Hepatocyte (in vitro differentiated cells): ENCODE results near the gene DNAJB12. TPM values are rescaled to one million over a fixed set of nuclear protein-coding genes. Genes with fewer than 3 reads are reported as not detected.

ENCODE experiments used
- DNase-seq: peaks from one replicate; pipeline ENCODE4 v3.0.0-alpha.2; 2016; ENCODE audit warnings: low spot score
- H2AFZ ChIP-seq: fragments of 200-600 bp; sonication (generic); 2 replicates; pipeline ENCODE4 v1.6.0; 2016; ENCODE audit warnings: antibody characterized with exemption, mild to moderate bottlenecking
- H3K27ac ChIP-seq: fragments of 200-600 bp; sonication (generic); 2 replicates; pipeline ENCODE4 v1.5.1; 2016; ENCODE audit warnings: mild to moderate bottlenecking
- H3K27me3 ChIP-seq: fragments of 200-600 bp; sonication (generic); 2 replicates; pipeline ENCODE4 v1.6.1; 2016
- H3K36me3 ChIP-seq: fragments of 200-600 bp; sonication (generic); replicated peaks from 2 replicates; pipeline ENCODE4 v1.5.1; 2016; ENCODE audit warnings: low read depth; ENCODE audit not compliant: insufficient read depth
- H3K4me1 ChIP-seq: fragments of 200-600 bp; sonication (generic); 2 replicates; pipeline ENCODE4 v1.5.1; 2016; ENCODE audit warnings: mild to moderate bottlenecking, moderate library complexity; ENCODE audit not compliant: insufficient read depth
- H3K4me2 ChIP-seq: fragments of 200-600 bp; sonication (generic); 2 replicates; pipeline ENCODE4 v1.6.0; 2016
- H3K4me3 ChIP-seq: fragments of 200-600 bp; sonication (generic); 2 replicates; pipeline ENCODE4 v1.5.1; 2016; ENCODE audit warnings: mild to moderate bottlenecking
- H3K79me2 ChIP-seq: fragments of 200-600 bp; sonication (generic); 2 replicates; pipeline ENCODE4 v1.6.0; 2017; ENCODE audit warnings: mild to moderate bottlenecking
- H3K9me2 ChIP-seq: fragments of 200-600 bp; sonication (generic); replicated peaks from 2 replicates; pipeline ENCODE4 v1.6.0; 2017; ENCODE audit warnings: mild to moderate bottlenecking; ENCODE audit not compliant: insufficient read depth
- H3K9me3 ChIP-seq: fragments of 200-600 bp; sonication (generic); 2 replicates; pipeline ENCODE4 v1.5.1; 2016; ENCODE audit warnings: low read depth, mild to moderate bottlenecking
- H4K20me1 ChIP-seq: fragments of 200-600 bp; sonication (generic); 2 replicates; pipeline ENCODE4 v1.6.0; 2016; ENCODE audit warnings: mild to moderate bottlenecking; ENCODE audit not compliant: insufficient read depth, poor library complexity, severe bottlenecking
- EZH2 ChIP-seq: fragments of 200-600 bp; sonication (generic); IDR thresholded peaks from 2 replicates; pipeline ENCODE4 v1.6.1; 2016; ENCODE audit warnings: antibody characterized with exemption, mild to moderate bottlenecking, borderline replicate concordance
- EZH2phosphoT487 ChIP-seq: fragments of 200-600 bp; sonication (generic); IDR thresholded peaks from one replicate; pipeline ENCODE4 v1.6.1; 2018; ENCODE audit warnings: antibody characterized with exemption, mild to moderate bottlenecking, low read depth, moderate library complexity; ENCODE audit not compliant: unreplicated experiment, severe bottlenecking
- WGBS: methylation state at CpG from one replicate; pipeline ENCODE4 v1.1.6; 2016; ENCODE audit warnings: low lambda C conversion rate; ENCODE audit errors: missing lambda C conversion rate; 5-methylcytosine and 5-hydroxymethylcytosine counted together
- polyA plus RNA-seq: library from polyadenylated mRNA; unstranded; fragments of >200 nt; fragmentation: Nextera tagmentation; extraction: Ambion mirVana; gene quantifications from 2 replicates; pipeline ENCODE4 v1.2.1, GENCODE V29; 2016
- total RNA-seq: library from RNA; depleted of rRNA; stranded (reverse); fragments of >200 nt; gene quantifications from 2 replicates; pipeline ENCODE4 v1.2.3, GENCODE V29; 2014
- TF ChIP-seq, protein P1 (sequence below): fragments of 200-600 bp; sonication (generic); IDR thresholded peaks from 2 replicates; pipeline ENCODE4 v1.5.1; 2016; ENCODE audit warnings: antibody characterized with exemption, mild to moderate bottlenecking; ENCODE audit not compliant: poor library complexity

DNAJB12 gene
- total and polyA plus RNA-seq, 2 experiments from 2014 or later: 31.0 to 40.3 TPM

DNA sequence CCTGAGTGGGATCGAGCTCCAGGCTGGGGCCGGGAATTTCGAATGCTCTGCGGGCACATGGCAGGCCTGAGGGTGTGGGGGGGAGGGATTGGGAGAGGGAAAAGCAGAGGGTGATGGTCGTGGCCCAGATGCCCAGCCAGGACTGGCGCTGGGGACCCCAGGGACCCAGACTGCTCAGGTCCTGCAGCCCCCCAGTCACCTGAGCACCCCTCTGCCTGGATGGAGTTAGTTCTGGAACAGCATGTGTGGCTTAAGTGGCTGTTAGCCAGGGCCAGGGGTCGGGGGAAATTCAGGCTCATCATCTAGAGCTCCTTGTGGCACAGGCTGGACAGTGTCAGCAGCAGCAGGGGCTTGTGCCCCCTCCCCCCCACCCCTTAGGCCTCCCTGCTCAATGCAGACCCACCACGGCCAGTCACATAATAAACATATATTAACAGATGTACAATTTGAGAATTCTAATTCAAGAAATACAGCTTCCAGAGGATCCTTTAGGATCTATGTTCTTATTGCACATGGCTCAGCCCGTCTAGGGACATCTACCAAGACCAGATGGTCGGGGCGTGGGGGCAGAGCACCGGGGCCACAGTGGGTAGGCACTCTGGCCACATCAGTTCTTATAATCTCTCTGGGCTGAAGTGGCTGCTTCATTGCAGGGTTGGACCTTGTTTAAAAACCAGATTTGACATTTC, 22.2 kb downstream of the DNAJB12 start:
- Histone ChIP-seq H2AFZ (no peak overlapping the region), H3K79me2 (no peaks in the 10 kb centered on the region), H3K9me3 (no peaks in the 10 kb centered on the region), H3K4me3 (no peak overlapping the region), H3K4me1 (peaks cover 42% of the 10 kb centered on the region), H3K27ac (peak overlapping the region; percentile 86), H3K36me3 (no peaks in the 10 kb centered on the region), H4K20me1 (no peaks in the 10 kb centered on the region), H3K9me2 (no peaks in the 10 kb centered on the region), H3K27me3 (no peaks in the 10 kb centered on the region), H3K4me2 (peak overlapping the region; percentile 33)
- TF ChIP-seq EZH2: no peak
- TF ChIP-seq, protein P1, sequence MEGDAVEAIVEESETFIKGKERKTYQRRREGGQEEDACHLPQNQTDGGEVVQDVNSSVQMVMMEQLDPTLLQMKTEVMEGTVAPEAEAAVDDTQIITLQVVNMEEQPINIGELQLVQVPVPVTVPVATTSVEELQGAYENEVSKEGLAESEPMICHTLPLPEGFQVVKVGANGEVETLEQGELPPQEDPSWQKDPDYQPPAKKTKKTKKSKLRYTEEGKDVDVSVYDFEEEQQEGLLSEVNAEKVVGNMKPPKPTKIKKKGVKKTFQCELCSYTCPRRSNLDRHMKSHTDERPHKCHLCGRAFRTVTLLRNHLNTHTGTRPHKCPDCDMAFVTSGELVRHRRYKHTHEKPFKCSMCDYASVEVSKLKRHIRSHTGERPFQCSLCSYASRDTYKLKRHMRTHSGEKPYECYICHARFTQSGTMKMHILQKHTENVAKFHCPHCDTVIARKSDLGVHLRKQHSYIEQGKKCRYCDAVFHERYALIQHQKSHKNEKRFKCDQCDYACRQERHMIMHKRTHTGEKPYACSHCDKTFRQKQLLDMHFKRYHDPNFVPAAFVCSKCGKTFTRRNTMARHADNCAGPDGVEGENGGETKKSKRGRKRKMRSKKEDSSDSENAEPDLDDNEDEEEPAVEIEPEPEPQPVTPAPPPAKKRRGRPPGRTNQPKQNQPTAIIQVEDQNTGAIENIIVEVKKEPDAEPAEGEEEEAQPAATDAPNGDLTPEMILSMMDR: no peak
- no peak for TF ChIP-seq EZH2phosphoT487
- DNase-seq: no peak
- WGBS: 69% methylated on average over 8 of the region's 12 CpGs

DNA sequence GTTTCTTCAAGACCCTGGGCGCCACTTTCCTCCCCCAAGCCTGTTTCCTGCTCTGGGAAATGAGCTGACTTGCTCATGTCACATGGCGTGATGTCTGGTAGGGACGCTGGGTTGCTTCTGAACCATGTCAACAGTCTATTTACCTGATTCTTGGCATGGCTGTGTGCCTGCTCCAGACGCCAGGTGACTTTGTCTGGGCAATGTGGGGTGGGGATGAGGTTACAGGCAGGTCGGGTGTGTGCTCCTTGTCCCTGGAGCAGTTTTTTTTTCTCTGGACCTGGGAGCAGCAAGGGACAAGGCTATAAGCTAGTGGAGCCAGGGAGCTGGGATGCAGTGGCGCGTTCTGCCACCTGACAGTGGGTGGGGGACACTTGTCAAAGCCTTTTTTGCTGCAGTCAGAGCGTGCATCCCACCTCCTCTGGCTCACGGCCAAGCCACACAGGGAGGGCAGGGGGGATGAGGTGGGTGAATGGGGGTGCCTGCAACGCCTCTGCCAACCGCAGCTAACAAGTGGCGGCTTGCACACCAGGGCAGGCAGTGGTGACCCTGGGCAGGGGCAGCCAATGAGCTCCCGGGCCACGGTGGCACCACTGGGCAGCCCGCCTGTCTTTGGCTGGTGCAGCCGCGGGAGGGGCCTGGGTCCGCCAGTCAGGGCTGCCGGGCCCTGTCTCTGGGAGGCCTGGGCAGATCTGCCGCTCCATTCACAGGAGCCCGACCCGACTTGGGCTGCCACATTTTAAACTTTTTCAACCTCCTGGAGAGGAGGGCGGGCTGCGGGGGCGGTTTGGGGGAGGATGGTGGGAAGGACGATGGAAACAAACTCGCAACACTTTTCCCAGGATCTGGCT, 22.9 kb downstream of the DNAJB12 start:
- peaks cover 42% of the 10 kb centered on the region for H3K4me1 ChIP-seq
- 26% methylated on average over 19 of the region's 27 CpGs for WGBS
- TF ChIP-seq, protein P1: no peak
- TF ChIP-seq EZH2 (no peak), EZH2phosphoT487 (no peak)
- peak overlapping the region; percentile 33 for H3K4me2 ChIP-seq
- peak overlapping the region; percentile 86 for H3K27ac ChIP-seq
- H3K79me2 ChIP-seq: no peaks in the 10 kb centered on the region
- peak; percentile 88 for DNase-seq
- no peak overlapping the region for H2AFZ ChIP-seq
- no peaks in the 10 kb centered on the region for H3K36me3 ChIP-seq
- no peaks in the 10 kb centered on the region for H3K27me3 ChIP-seq
- no peaks in the 10 kb centered on the region for H4K20me1 ChIP-seq
- H3K9me2 ChIP-seq: no peaks in the 10 kb centered on the region
- no peaks in the 10 kb centered on the region for H3K9me3 ChIP-seq
- H3K4me3 ChIP-seq: no peak overlapping the region

DNA sequence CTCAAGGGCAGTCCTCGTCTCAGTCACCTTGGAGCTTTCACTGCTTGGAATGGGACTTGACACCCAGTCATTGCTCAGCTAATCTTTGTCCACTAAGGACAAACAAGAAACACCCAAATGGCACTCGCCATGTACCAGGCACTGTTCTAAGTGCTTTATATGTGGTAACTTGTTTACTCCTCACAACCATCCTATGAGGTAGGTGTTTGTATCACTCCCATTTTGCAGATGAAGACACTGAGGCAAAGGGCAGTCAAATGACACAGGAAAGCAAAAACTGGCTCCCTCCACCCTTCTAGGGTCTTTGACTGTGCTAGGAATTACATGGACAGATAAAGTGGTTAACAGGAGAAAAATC, 24.7 kb downstream of the DNAJB12 start:
- Histone ChIP-seq H3K4me2 (no peak overlapping the region), H3K27ac (no peak overlapping the region), H3K4me1 (peaks cover 45% of the 10 kb centered on the region), H3K36me3 (no peaks in the 10 kb centered on the region), H3K9me3 (no peaks in the 10 kb centered on the region), H3K79me2 (no peaks in the 10 kb centered on the region), H3K27me3 (no peaks in the 10 kb centered on the region), H3K4me3 (no peak overlapping the region), H4K20me1 (no peaks in the 10 kb centered on the region), H2AFZ (no peak overlapping the region), H3K9me2 (no peaks in the 10 kb centered on the region)
- no peak for TF ChIP-seq EZH2phosphoT487
- TF ChIP-seq, protein P1: no peak
- TF ChIP-seq EZH2: no peak
- 94% methylated on average over 2 of the region's 2 CpGs for WGBS
- peak; percentile 6 for DNase-seq
